CD4-positive, alpha-beta T cell treated with Interleukin-15 for 4 hours (primary cell): ENCODE data around the gene ARHGAP26.

ENCODE experiments used
- DNase-seq: peaks from one replicate; pipeline ENCODE4 v3.0.0-alpha.2; 2020; ENCODE audit warnings: low spot score

The ARHGAP26 gene

DNA sequence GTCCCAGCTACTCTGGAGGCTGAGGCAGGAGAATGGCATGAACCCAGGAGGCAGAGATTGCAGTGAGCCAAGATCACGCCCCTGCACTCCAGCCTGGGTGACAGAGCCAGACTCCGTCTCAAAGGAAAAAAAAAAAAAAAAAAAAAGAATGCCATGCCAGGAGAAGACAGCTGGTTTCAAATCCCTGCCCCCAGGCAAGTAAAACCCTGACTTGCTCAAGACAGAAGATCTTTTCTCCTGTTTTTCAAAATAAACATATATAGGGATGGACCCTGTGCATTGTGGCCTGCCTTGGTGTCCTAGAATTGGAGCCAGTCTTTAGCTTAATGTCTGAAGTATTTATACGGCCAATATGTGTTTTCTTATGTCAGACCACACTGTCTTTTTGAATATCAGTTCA, 456.2 kb downstream of the ARHGAP26 start:
- DNase-seq: no peak

DNA sequence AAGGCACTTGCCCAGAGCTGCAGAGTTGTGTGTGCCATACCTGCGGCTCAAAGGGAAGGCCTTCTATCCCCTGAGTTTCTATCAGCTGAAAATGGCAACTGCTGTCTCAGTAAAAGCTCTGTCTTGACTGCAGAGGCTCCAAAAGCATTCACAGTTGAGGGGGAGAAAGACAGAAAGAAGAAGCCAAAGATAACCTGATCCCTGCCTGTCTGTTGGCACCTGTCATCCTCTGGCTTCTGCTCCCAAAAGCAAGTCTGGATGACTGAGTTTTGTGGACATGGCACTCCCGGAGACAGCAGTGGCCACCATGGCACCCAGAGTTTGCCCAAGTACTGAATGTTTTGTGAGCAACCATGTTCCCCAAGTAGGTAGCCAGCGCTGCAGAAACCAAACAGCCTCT, 456.7 kb downstream of the ARHGAP26 start:
- no peak for DNase-seq

DNA sequence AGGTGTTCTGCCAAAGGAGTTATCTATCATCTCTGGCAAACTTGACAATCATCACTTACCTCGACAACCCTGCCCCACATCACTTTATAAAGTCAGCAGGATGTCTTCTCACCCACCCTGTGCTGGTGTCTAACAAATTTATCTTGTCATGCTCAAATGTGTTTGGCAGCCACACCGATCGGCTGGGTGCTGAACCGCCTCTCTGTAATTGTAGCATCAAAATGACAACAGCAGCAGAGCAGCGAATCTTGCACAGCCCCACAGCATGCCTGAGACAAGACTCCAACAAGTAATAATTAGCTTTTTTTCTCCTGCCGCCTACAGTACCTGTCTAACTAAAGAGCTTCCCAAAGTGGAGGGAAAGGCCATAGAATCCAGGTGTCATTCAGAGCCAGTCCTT, 457.1 kb downstream of the ARHGAP26 start:
- DNase-seq: no peak

DNA sequence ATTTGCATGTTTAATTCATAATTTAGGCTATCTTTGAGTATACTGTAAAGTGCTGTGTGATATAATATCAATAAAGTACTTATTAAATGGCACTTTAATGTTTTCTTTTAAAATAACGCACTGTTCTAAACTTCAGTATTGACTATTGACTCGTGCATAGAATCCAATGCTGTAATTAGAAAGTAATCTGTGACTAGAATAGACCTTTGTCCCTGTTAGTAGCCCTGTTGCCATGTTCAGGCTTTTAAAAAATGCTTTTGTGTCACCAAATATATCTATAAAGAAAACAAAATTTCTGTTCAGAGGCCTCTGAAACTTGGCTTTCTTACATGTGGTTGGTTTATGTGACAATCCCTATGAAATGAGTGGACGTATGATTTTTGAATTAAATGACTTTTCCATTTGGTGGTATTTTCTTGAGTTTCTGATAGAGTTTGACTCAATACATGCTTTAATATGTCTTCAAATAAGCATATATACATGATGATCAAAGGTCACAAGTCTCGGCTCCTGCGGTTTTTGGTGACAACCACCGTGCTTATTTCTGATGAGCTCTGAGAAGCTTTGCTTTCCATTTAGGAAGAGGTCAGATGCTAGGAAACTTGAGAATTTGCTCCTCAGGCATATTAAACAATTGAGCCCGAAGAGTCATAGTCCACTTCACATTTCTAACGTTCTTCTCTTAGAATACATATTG, 458.6 kb downstream of the ARHGAP26 start:
- DNase-seq: no peak

DNA sequence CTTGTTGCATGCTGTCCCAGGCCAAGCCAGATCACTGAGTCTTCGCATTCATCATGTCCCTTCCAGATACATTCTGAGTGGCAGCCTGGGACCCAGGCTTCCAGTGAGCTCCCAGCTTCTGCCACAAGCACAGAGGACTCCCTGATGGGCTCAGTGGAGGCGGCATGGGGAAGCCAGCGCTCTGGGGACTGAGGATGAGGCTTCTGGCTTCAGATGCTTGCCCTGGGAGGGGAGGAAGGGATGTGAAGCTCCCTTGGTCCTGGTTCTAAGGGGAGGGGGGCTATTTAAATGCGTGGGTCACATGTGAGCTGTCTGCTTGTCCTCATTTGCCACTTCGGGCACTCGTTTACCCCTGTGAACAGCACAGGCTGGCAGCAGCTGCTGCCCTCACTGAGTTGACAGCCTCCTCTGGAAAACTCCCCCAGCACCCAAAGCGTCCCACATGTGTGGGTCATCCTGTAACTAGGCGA, 459.3 kb downstream of the ARHGAP26 start:
- no peak for DNase-seq

DNA sequence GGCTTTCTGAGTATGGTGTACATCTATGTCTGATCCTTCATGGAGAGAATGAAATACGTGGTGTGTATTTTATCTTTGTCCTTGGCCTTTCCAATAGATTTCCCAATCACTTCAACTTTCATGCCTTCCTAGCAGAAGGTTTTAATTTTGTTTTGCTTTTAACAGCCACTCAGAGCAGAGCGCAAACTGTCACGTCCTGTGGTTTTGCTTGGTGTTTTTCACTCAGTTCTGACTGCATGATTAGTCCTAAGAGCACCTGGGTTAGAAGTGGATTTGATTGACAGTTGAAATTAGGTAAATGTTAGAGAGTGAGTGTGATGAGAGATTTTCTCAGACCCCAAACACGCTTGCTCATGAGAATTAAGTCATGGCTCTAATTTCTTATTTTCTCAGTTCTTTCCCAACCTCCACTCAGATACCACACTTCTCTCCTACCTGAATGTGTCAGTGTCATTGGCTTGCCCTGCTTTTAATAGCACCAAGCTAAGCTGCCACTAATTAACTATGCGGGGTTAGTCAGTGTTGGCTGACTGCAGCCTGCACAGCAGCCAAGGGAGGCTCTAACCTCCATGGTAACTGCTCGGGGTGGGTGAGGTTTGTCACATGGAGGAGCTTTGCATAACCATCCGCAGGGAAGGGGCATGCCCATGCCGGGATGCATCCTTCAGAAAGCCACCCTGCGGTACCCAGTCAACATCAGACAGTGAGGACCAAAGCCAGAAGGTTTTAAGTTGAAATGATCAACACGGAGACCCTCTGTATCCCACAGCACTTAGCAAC, 459.9 kb downstream of the ARHGAP26 start:
- DNase-seq: peak; percentile 51

DNA sequence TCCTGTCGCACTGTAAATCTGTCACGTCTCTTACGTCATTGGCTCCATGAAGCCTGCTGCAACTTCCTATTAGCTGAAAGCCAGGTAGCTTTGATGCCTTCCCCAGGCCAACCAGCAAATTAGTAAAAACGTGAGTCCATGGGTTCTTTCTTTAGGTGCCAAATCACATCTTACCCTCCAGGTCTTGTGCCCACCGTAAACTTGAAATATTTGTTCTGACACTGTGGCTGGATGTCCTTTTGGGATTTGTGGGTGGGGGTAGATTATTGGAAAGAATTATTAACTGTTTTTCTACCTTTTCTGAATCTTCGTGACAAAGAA, 460.5 kb downstream of the ARHGAP26 start:
- no peak for DNase-seq

DNA sequence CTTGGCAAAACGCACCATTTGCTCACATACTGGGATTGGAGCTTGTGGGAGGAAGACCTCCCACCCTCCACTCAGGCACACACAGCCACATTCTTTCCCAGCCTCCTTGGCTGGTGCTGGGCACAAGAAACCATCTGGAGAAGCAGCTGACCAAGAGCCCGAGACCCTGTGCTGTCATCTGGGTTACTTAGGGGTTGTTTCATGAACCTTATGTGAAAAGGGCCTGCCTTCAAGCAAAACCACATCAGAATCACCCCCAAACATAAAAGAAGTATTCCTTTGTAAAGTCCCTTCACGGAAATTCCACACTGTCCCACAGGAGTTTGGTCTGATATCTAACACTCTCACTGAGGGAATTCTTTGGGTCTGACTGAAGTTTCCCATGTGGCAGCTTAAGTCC, 461.2 kb downstream of the ARHGAP26 start:
- DNase-seq: no peak

DNA sequence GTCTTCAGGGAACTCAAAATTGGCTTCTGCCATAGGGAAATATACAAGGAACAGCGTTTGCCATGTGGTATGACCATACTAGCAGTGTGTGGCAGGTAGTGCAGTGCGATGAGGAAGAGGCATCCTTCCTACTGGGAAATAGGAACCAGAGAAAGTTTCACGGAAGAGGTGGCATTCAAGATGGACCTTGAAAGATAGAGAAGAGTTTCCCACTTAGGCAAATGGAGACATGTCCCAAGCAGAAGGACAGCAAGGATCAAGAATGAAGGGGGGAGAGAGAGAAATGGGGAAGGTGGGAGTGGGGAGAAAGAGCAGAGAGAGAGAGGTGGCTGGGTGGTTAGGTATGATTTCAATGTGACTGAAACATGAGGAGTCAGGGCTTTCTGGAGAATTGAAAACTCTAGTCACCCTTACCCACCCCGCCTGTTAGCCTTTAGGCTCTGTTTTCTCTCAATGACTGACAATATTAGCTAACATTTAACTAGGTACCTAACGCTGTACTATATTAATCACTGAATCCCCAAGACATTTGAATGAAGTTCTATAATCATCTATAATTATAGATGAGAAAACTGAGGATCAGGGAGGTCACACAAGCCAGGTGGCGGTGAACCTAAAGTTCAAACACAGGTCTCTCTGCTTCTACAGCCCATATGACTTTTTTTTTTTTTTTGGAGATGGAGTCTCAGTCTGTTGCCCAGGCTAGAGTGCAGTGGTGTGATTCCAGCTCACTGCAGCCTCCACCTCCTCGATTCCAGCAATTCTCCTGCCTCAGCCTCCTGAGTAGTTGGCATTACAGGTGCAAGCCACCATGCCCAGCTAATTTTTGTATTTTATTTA, 462.0 kb downstream of the ARHGAP26 start:
- DNase-seq: no peak

DNA sequence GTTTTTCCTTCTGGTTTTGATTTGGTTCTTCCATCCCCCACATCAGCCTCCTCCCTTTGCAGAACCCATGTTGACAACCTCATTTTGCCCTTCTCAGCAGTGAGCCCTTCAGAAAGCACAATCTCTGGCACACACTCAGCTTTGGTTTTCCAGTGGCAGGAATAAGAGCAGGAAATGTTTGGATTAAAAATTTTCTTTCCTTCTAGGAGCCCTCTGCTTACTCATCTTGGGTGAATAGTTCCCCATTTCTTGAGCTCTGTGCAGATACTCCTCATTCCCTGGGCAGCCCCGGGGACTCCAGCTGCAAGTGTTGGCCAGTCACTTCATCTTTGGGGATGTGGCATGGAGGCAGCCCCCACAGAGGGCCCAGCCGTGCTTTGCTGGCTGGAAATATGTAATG, 462.9 kb downstream of the ARHGAP26 start:
- no peak for DNase-seq

DNA sequence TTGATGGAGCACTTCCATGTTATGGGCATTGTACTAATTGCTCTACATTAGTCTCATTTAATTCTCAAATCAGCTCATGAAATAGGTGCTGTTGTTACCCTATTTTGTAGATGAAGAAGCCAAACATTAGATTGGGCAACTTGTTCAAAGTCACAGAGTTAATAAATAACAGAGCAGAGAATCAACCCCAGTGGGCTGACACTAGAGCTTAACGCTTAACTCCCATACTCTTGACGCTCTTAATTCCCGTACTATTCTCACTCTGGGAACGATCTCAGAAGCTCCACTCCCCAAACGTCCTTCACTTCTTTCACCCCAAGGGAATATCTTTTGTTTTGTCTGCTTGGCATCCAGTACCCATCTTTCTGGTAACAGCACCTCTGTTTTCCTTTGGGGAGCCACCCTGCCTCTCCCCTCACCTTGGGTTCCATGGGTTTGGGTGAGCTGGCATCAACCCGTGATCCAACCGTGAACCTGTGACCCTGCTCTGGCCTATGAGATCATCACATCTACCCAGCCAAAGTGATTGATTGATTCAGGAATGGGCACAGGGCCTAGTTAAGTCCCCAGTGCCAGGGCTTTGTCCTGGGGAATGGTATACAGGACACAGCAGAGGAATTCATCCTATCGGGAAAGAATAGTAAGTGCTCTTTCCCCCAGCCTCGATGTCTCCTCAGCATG, 464.1 kb downstream of the ARHGAP26 start:
- DNase-seq: no peak

DNA sequence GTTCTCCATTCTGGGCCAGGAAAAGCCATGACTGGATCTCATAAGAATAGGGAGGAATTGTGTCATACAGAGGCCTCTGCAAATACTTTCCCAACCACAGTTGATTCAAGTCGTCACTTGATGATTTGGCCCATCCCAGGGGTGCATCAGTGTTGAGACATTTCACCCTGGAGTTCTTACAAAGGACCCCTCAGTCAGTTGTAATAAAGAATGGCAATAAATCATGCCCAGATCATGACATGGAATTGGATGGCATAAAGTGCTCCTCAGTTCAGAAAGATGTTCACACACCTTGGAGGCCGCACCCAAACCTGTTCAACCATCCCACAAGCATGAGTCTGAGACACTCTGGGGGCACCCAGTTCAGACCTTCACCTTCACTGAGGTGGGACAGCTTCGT, 465.2 kb downstream of the ARHGAP26 start:
- no peak for DNase-seq

DNA sequence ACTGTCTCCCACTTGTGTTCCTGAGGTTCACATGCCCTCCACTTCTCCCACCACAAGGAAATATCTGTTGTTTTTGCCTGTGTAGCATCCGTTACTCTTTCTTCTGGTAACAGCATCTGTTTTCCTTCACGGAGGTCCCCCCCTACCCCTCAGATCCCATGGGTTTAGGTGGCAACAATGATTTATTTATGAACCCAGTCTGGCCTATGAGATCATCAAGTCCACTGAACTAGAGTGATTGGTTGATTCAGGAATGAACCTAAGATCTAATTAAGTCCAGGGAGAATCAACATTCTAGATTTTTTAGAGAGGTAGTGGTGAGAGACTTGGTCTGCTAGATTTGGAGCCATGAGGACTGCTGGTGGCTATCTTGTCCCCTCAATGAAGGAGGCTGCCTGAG, 466.5 kb downstream of the ARHGAP26 start:
- no peak for DNase-seq

DNA sequence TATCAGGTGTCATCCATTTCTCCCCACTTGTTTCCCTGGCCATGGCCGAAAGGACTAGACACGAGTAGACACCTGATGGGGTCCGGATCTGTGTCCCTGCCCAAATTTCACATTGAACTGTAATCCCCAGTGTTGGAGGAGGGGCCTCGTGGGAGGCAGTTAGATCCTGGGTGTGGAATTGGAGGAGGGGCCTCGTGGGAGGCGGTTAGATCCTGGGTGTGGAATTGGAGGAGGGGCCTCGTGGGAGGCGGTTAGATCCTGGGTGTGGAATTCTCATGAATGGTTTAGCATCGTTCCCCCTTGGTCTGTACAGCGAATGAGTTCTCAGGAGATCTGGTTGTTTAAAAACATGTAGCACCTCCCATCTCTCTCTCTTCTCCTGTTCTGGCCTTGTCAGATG, 467.5 kb downstream of the ARHGAP26 start:
- no peak for DNase-seq

DNA sequence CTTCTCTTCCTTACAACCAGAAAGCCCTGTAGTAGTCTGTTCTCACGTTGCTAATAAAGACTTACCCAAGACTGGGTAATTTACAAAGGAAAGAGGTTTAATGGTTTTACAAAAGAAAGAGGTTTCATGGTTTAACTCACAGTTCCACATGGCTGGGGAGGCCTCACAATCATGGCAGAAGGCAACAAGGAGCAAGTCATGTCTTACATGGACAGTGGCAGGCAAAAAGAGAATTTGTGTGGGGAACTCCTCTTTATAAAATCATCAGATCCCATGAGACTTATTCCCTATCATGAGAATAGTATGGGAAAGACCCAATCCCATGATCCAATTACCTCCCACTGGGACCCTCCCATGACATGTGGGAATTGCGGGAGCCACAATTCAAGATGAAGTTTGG, 468.4 kb downstream of the ARHGAP26 start:
- DNase-seq: no peak

DNA sequence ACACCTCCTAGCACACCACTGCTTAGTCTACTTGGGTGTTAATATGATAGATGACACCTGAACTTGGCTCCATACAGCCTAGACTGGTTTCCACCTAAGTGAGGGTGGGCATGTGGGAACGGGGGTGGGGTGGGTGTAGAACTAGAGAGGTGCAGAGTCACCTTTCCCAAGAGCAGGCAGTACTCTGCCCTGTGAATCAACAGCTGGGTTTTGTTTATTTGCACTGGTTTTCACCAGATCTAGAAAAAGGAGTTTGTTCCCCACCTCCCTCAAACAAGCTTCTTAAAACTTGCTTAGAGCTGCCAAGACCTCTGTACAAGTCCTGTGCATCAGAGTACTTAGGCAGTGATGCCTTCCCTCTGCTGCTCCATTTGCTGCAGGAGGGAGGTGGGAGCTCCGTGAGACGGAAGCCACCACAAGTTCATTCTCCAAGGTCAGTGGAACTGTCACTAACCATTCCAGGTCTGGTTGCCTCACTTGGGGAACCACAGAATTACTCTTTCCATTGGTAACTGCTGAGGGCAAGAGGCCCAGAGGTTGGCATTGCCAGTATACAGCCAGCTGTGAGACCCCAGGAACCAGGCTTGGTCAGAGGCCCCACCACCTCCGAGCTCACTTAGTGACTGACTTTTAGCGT, 469.8 kb downstream of the ARHGAP26 start:
- no peak for DNase-seq

DNA sequence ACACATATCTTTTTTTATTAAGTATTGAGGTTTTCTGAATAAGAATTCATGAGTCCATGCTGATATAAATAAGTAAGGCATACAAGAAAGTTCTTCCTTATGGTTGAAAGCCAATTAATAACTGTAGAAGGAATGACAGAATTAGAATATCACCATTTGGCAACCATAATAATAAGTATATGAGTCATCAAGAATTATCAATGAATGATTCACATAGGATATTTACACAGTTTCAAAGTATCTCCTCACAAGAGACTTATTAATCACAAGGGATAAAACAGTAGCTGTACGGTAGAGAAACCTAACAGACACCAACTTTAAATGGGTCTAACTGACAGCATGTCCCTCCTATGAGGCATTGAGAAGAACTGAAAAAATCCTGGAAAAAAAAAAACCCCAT, 471.7 kb downstream of the ARHGAP26 start:
- no peak for DNase-seq

DNA sequence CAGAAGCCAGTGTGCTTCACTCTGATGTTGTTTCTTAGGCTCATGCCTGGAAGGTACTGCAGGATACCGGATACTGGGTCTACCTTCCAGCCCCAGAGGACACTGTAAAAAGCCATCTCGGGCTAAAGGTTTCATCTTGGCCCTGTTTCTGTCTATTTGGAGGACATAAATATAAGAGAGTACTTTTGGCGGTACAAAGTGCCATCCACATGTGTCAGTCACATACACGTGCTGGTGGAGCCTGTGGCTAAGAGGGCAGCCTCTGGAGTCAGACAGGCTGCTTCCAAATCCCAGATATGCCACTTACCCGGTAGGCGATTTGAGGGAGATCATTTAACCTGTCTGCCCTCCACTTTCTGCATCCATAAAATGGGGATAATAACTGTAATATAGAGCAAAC, 472.9 kb downstream of the ARHGAP26 start:
- no peak for DNase-seq

DNA sequence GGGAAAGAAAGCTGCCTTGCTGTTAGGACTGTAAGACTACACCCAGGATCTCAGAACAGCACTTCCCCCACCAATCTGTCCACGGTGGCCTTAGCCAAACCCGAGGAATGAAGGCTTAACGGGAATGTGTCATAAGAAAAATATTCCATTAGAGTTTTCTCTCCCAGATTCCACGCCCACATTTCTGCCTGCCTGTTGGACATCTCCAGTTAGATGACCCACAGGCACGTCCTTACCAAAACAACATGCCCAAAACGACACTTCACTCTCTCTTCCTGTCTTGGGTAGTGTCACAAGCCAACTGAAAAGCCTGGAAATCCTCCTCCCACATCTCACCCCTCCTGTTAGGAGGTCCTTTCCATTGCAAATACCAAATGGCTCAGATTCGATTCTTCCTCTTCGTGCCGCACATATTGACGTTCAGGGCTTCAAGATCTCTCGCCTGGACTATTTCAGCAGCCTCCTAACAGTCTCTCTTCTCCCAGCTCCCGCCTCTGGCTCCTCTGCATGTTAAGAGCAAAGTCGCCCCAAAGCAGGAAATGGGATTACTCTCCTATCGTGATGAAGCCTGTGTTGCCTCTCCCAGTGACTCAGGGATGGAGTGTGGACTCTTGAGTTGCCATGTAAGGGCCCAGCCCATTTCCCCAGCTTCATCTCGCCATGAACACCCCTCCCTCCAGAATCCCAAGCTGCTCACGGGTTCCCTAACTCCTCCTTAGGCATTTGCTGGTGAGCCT, 474.0 kb downstream of the ARHGAP26 start:
- DNase-seq: no peak

DNA sequence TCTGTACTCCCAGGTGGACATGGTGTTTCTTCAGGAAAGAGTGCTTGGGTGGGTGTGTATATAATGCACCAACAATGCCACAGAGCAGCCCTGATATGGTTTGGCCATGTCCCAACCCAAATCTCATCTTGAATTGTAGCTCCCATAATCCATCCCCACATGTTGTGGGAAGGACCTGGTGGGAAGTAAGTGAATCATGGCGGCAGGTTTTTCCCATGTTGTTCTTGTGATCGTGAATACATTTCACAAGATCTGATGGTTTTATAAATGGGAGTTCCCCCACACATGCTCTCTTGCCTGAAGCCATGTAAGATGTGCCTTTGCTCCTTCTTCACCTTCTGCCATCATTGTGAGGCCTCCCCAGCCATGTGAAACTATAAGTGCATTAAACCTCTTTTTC, 474.8 kb downstream of the ARHGAP26 start:
- no peak for DNase-seq

DNA sequence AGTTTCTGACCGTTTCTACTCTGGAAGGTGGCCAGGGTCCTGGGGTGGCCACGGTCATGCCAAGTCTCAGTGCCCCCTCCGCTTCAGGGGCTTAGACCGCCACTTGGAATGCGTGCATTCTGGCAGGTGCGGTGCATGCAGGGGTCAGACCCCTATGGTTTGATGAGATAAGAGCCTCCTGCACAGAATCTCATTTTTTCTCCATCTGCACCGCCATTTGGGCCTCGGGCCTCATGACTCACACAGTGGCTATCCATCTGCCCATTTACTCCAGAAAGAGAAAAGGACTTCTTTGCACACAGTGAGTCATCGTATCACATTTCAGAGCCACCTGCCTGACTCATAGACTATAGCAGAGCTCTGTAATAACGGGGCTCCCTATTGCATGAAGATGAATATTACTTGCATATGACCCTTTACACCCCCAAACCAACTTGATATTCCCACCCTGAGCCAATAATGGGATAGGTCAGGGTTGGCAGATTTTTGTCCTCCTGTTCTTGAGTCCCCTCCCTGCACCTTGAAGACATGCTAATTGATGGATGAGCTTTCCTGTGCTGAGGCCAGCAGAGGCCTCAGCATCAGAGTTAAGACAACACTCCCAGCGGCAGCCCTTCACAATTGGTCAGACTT, 475.9 kb downstream of the ARHGAP26 start:
- no peak for DNase-seq
